Naive thymus-derived CD8-positive, alpha-beta T cell (primary cell): ENCODE results near the gene NPIPA3. TPM values are rescaled to one million over a fixed set of nuclear protein-coding genes. Genes with fewer than 3 reads are reported as not detected.
A peak's percentile ranks its signal among the peaks of the same experiment; 100 is the strongest.
"Not testable (repeated sequence)": the region's sequence is repeated elsewhere in the genome, so short reads cannot be mapped to it uniquely, and the experiment has no call there.

Experiments used
- ATAC-seq, 2 donors: fragments of 150-1000 bp; cut with Tn5 transposase in 1 of 2; sonication (Bioruptor Pico), chemical (Tn5 transposase) in 1 of 2; 1 replicate in 1 of 2; 2 replicates in 1 of 2; pipeline ENCODE4 v1.10.0; 2021; ENCODE audit warnings: mild to moderate bottlenecking in 2 of 2, moderate library complexity in 2 of 2
- POLR2A ChIA-PET: fragments of 350-600 bp; sonication (Branson Sonifier 250); formaldehyde crosslinking; loops from one replicate; lab custom pipeline; 2021; ENCODE audit warnings: antibody characterized with exemption; lab: Charles Lee
- DNase-seq, 10 donors: peaks; one replicate each; pipeline versions ENCODE4 v3.0.0 to v3.0.0-alpha.2; 2020 to 2022
- H3K27ac Mint-ChIP-seq, 10 donors: one replicate each; pipeline ENCODE4 v1.8.0; 2020 to 2022; ENCODE audit warnings: mild to moderate bottlenecking in 10 of 10, mixed read lengths in 10 of 10, moderate library complexity in 4 of 10, inconsistent platforms in 1 of 10
- H3K27me3 Mint-ChIP-seq, 5 donors: one replicate each; pipeline ENCODE4 v1.8.0; 2021 to 2022; ENCODE audit warnings: mixed read lengths in 5 of 5
- H3K36me3 Mint-ChIP-seq, 3 donors: one replicate each; pipeline ENCODE4 v1.8.0; 2020 to 2022; ENCODE audit warnings: mixed read lengths in 3 of 3, mild to moderate bottlenecking in 2 of 3, inconsistent platforms in 1 of 3
- H3K4me1 Mint-ChIP-seq, 4 donors: one replicate each; pipeline ENCODE4 v1.8.0; 2021 to 2022; ENCODE audit warnings: mixed read lengths in 4 of 4
- H3K4me3 Mint-ChIP-seq, 10 donors: one replicate each; pipeline ENCODE4 v1.8.0; 2020 to 2022; ENCODE audit warnings: mild to moderate bottlenecking in 10 of 10, mixed read lengths in 10 of 10, moderate library complexity in 6 of 10, inconsistent platforms in 1 of 10
- H3K9me3 Mint-ChIP-seq, 9 donors: one replicate each; pipeline ENCODE4 v1.8.0; 2020 to 2022; ENCODE audit warnings: mixed read lengths in 9 of 9, mild to moderate bottlenecking in 3 of 9, inconsistent platforms in 1 of 9, moderate library complexity in 1 of 9
- polyA plus RNA-seq, 3 donors: library from polyadenylated mRNA; unstranded; fragments of 300-500 nt; fragmentation: Illumina TruSeq; gene quantifications; one replicate each; pipeline ENCODE4 v1.2.3, GENCODE V29; 2021
- total RNA-seq, 8 experiments: library from RNA in 2 of 8; stranded (reverse) in 2 of 8; gene quantifications; one replicate each; pipeline ENCODE4 v1.2.3 and lab custom pipeline; 2021 to 2026

NPIPA3 gene
- total RNA-seq (1 to 10 TPM in 1 of 2 experiments, not detected in 1; 2.0 TPM), polyA plus RNA-seq (under 1 TPM in 1 of 3 donors, not detected in 2; 0.35 TPM), total RNA-seq (lab: John Stamatoyannopoulos, UW) (0 to 0.14 (median 0) reads per million in 6 experiments)

GRCh38 chr16:14703156-14704011 lies at the start of gene NPIPA3:
TSS of gene NPIPA3 (plus strand) at chr16:14703411. CDS start at chr16:14708944, 5,533 bp downstream.
- ATAC-seq, result peak; percentile 99
- H3K36me3 Mint-ChIP-seq, DNase-seq, H3K4me3 Mint-ChIP-seq, POLR2A ChIA-PET, H3K9me3 Mint-ChIP-seq, H3K27ac Mint-ChIP-seq, H3K27me3 Mint-ChIP-seq, H3K4me1 Mint-ChIP-seq: not testable (repeated sequence)

GRCh38 chr16:14658063-14658462 lies 45.1 kb upstream of the NPIPA3 start:
- Mint-ChIP-seq H3K9me3 (no peaks in the 10 kb centered on the region), H3K4me1 (peaks cover 0 to 6% (median 1%) of the 10 kb centered on the region in 4 donors), H3K36me3 (peaks cover 0 to 86% (median 18%) of the 10 kb centered on the region in 3 donors), H3K27ac (peak overlapping the region in 5 of 10 donors; percentile 2 to 53 (median 31)), H3K4me3 (no peak overlapping the region), H3K27me3 (no peaks in the 10 kb centered on the region)
- DNase-seq (no peak), ATAC-seq (no peak)
- POLR2A ChIA-PET, result interaction anchor here (1.1 kb wide), 1 partner anchor 26 kb away, joined by 3 read pairs; the partner anchor contains the start of gene BFAR

- POLR2A ChIA-PET, result no interaction called here
- Mint-ChIP-seq H3K27ac (peak overlapping the region in 5 of 10 donors; percentile 15 to 69 (median 45)), H3K4me3 (no peak overlapping the region), H3K27me3 (no peaks in the 10 kb centered on the region), H3K36me3 (peaks cover 0 to 72% (median 22%) of the 10 kb centered on the region in 3 donors), H3K4me1 (peaks cover 2 to 4% (median 4%) of the 10 kb centered on the region in 4 donors), H3K9me3 (no peaks in the 10 kb centered on the region)
- DNase-seq, result no peak
- ATAC-seq, result no peak
These were observed 35.6 kb upstream of the NPIPA3 start for GRCh38 chr16:14667347-14668266.

- no peak for ATAC-seq
- H3K4me1 Mint-ChIP-seq, result peaks cover 2 to 10% (median 7%) of the 10 kb centered on the region in 4 donors
- H3K36me3 Mint-ChIP-seq, result peaks cover 0 to 61% (median 22%) of the 10 kb centered on the region in 3 donors
- no peaks in the 10 kb centered on the region for H3K27me3 Mint-ChIP-seq
- no peak for DNase-seq
- POLR2A ChIA-PET, result no interaction called here
- H3K4me3 Mint-ChIP-seq, result no peak overlapping the region
- no peaks in the 10 kb centered on the region for H3K9me3 Mint-ChIP-seq
- H3K27ac Mint-ChIP-seq, result peak overlapping the region in 1 of 10 donors; percentile 41
These were observed 34.5 kb upstream of the NPIPA3 start for GRCh38 chr16:14668556-14669223.

- Mint-ChIP-seq H3K4me3 (no peak overlapping the region), H3K9me3 (no peaks in the 10 kb centered on the region), H3K4me1 (peaks cover 5 to 15% (median 11%) of the 10 kb centered on the region in 4 donors), H3K36me3 (peaks cover 0 to 50% (median 17%) of the 10 kb centered on the region in 3 donors), H3K27ac (peak overlapping the region in 2 of 10 donors; percentile 2 to 53), H3K27me3 (no peaks in the 10 kb centered on the region)
- ATAC-seq (no peak), DNase-seq (no peak)
- POLR2A ChIA-PET, result no interaction called here
These were observed 33.4 kb upstream of the NPIPA3 start for GRCh38 chr16:14669776-14670175.

GRCh38 chr16:14672403-14672971 lies 30.7 kb upstream of the NPIPA3 start:
- Mint-ChIP-seq H3K36me3 (peaks cover 0 to 23% (median 7%) of the 10 kb centered on the region in 3 donors), H3K4me1 (peaks cover 5 to 15% (median 11%) of the 10 kb centered on the region in 4 donors), H3K9me3 (no peaks in the 10 kb centered on the region), H3K27ac (peak overlapping the region in 6 of 10 donors; percentile 52 to 79 (median 64)), H3K4me3 (peak overlapping the region in 1 of 10 donors; percentile 44), H3K27me3 (no peaks in the 10 kb centered on the region)
- DNase-seq (no peak), ATAC-seq (no peak)
- POLR2A ChIA-PET, result no interaction called here

GRCh38 chr16:14676633-14677032 lies 26.6 kb upstream of the NPIPA3 start:
- Mint-ChIP-seq H3K4me3 (no peak overlapping the region), H3K9me3 (no peaks in the 10 kb centered on the region), H3K4me1 (peaks cover 8 to 15% (median 11%) of the 10 kb centered on the region in 4 donors), H3K27ac (no peak overlapping the region), H3K36me3 (no peaks in the 10 kb centered on the region), H3K27me3 (peaks cover 0 to 4% (median 0%) of the 10 kb centered on the region in 5 donors)
- ATAC-seq (no peak), DNase-seq (no peak)
- POLR2A ChIA-PET, result interaction anchor here (1.0 kb wide), 1 partner anchor 11 kb away, joined by 3 read pairs; no protein-coding TSS in a partner anchor

GRCh38 chr16:14677627-14678026 lies 25.6 kb upstream of the NPIPA3 start:
- no peaks in the 10 kb centered on the region for H3K9me3 Mint-ChIP-seq
- H3K4me3 Mint-ChIP-seq, result no peak overlapping the region
- peak overlapping the region in 2 of 10 donors; percentile 46 to 92 for H3K27ac Mint-ChIP-seq
- H3K36me3 Mint-ChIP-seq, result no peaks in the 10 kb centered on the region
- peaks cover 6 to 11% (median 6%) of the 10 kb centered on the region in 4 donors for H3K4me1 Mint-ChIP-seq
- peaks cover 0 to 4% (median 0%) of the 10 kb centered on the region in 5 donors for H3K27me3 Mint-ChIP-seq
- DNase-seq (no peak), ATAC-seq (no peak)
- POLR2A ChIA-PET, result no interaction called here

- ATAC-seq (no peak), DNase-seq (no peak)
- H3K4me1 Mint-ChIP-seq, result peaks cover 1 to 5% (median 2%) of the 10 kb centered on the region in 4 donors
- peaks cover 0 to 4% (median 0%) of the 10 kb centered on the region in 5 donors for H3K27me3 Mint-ChIP-seq
- H3K4me3 Mint-ChIP-seq, result no peak overlapping the region
- no peaks in the 10 kb centered on the region for H3K36me3 Mint-ChIP-seq
- H3K27ac Mint-ChIP-seq, result peak overlapping the region in 2 of 10 donors; percentile 22 to 37
- POLR2A ChIA-PET, result no interaction called here
- H3K9me3 Mint-ChIP-seq, result no peaks in the 10 kb centered on the region
These were observed 24.3 kb upstream of the NPIPA3 start for GRCh38 chr16:14678748-14679497.

- H3K4me1 Mint-ChIP-seq, H3K27me3 Mint-ChIP-seq, POLR2A ChIA-PET, DNase-seq, H3K9me3 Mint-ChIP-seq, H3K36me3 Mint-ChIP-seq, H3K4me3 Mint-ChIP-seq, ATAC-seq: not testable (repeated sequence)
- H3K27ac Mint-ChIP-seq, result peak overlapping the region in 1 of 10 donors; percentile 7
These were observed 22.8 kb upstream of the NPIPA3 start for GRCh38 chr16:14680396-14680795.

- peaks cover 0 to 4% (median 0%) of the 10 kb centered on the region in 5 donors for H3K27me3 Mint-ChIP-seq
- no peak overlapping the region for H3K27ac Mint-ChIP-seq
- no peaks in the 10 kb centered on the region for H3K9me3 Mint-ChIP-seq
- POLR2A ChIA-PET, result no interaction called here
- H3K4me1 Mint-ChIP-seq, result peaks cover 0 to 3% (median 0%) of the 10 kb centered on the region in 4 donors
- no peaks in the 10 kb centered on the region for H3K36me3 Mint-ChIP-seq
- no peak overlapping the region for H3K4me3 Mint-ChIP-seq
- DNase-seq (no peak), ATAC-seq (no peak)
These were observed 22.1 kb upstream of the NPIPA3 start for GRCh38 chr16:14681115-14681514.
